ENCODE data around the gene PTGES3L.
A peak's percentile ranks its signal among the peaks of the same experiment; 100 is the strongest.
"Not testable (repeated sequence)": the region's sequence is repeated elsewhere in the genome, so short reads cannot be mapped to it uniquely, and the experiment has no call there.

The PTGES3L gene

DNA sequence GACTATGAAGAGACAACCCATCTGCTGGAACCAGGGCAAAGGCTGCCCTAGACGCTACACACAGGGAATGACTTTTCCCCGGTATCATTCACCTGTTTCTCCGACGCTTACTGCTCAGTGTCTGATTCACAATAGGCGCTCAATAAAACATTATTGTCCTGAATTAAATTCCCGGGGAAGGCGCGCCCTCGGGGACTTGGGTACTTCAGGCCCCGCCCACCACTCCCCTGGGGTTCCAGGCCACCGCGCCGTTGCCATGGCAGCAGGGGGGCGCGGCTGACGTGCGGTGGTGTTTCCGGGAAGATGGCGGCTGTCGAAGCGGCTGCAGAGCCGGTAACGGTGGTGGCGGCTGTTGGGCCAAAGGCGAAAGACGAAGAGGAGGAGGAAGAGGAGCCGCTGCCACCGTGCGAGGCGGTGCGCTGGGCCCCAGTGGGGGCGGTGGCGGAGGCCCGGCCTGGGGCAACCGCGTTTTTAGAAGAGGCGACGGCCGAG lies 440 bp upstream of the PTGES3L start, which contains the start of gene RUNDC1:
RUNDC1 (plus strand) TSS at position 292 of the 492 bp plus-strand sequence; CDS start at position 304, 12 bp downstream.
- DNase-seq: peak; percentile 91

DNA sequence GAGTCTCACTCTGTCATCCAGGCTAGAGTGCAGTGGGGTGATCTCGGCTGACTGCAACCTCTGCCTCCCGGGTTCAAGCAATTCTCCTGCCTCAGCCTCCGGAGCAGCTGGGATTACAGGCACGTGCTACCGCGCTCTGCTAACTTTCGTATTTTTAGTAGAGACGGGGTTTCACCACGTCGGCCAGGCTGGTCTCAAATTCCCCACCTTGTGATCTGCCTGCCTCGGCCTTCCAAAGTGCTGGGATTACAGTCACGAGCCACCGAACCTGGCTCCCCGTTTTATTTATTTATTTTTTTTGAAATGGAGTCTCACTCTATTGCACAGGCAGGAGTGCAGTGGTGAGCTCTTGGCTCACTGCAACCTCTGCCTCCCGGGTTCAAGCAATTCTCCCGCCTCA lies 4.2 kb downstream of the PTGES3L start:
- DNase-seq: not testable (repeated sequence)

DNA sequence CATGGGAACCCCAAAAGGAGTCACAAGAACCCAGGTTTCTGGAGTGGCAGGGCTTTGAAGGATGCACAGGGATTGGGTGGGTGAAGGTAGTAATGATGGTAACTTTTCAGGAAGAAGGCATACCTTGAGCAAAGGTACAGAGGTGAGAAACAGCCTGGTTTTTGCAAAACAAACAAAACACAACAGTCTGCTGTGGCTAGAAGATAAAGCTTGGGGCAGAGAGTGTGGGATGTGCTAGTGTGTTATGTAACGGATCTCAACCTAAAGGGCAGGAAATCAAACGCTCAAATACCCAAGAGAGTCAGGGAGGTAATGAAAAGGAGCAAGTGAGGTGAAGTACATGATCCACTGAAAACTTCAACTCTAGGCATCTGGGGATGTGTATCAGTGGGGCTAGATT lies 4.6 kb downstream of the PTGES3L start:
- DNase-seq: no peak

DNA sequence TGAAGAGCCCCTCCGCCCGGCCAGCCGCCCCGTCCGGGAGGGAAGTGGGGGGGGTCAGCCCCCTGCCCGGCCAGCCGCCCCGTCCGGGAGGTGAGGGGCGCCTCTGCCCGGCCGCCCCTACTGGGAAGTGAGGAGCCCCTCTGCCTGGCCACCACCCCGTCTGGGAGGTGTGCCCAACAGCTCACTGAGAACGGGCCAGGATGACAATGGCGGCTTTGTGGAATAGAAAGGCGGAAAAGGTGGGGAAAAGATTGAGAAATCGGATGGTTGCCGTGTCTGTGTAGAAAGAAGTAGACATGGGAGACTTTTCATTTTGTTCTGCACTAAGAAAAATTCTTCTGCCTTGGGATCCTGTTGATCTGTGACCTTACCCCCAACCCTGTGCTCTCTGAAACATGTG lies 6.6 kb downstream of the PTGES3L start:
- not testable (repeated sequence) for DNase-seq

DNA sequence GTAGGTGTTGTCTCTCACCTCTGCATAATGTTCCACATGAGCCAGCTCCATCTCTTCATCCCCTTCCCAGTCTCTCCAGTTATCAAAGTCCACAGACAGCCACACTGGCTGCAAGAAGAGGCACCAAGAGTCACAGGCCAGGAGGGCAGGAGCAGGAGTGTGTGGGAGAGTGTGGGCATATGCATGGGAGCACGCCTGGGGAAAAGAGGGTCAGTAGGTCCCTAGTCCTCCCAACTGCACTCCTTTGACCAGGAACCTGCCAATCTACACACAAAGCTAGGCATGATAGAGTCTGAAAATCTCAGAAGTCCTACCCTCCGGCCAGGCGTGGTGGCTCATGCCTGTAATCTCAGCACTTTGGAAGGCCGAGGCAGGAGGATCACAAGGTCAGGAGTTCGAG lies 8.3 kb downstream of the PTGES3L start:
- DNase-seq: no peak

DNA sequence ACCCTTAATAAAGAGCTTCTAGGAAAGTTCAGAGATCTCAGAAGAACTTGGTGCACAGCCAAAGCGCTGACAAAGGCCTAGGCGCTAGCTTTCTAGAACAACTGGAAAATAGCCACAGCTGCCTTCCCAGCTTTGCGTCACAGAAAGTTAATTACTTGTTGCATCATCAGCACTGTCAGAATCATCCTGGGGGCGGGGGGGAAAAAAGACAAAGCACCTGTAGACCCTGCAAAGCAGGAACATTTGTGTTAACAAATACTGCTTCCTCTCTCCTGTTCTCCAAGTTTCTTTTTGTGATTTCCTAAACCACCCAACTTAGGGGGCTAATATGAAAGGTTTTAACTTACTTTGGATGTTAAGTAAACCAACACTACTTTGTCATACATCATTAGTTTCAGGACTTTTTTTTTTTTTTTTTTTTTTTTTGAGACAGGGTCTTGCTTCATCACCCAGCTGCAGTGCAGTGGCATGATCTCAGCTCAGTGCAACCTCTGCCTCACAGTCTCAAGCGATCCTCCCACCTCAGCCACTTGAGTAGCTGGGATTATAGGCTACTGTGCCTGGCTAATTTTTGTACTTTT lies 10.8 kb downstream of the PTGES3L start:
- no peak for DNase-seq

DNA sequence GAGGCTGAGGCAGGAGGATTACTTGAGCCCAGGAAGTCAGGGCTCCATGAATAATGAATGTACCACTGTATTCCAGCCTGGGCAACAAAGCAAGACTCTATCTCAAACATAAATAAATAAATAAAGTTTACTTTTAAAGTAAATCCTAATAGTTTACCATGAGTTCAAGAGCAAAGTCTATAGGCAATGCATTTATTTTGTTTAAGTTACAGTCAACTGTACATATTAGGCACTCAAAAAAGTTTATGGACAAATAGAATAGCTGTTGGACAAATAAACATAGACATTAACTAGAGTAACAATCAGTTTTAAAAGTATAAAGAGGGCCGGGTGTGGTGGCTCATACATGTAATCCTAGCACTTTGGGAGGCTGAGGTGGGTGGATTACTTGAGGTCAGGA lies 12.0 kb downstream of the PTGES3L start:
- DNase-seq: no peak

DNA sequence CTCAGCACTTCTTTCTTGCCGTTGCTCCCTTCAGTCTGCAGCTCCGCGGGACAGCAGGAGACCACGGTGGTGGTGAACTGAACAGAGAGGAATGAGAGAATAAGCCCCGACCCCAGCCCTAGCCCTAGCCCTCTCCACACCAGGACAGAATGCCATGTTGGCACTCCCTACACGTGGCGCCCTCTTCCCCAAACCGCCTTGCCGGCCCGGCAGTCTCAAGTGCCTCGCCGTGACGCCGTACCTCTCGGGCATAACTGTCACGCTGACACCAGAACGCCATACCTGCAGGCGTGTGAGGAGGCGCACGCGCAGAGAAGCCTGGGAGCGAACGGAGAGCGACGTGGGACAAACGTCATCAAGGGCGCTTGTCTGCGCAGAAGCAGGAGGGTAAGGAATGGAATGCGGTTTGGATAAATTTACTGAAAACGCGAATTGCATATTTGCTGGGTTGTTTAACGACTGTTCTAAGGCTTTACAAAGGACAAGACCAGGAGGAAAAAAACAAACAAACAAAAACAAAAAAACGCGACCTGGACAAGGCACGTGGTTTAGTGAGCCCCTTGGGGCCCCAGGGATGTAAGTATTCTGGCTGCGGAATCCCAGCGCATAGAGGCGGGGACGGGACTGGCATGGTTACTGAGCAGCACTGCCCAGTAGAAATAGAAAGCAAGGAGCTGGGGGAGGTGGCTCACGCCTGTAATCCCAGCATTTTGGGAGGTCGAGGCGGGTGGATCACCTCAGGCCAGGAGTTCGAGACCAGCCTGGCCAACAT lies 15.5 kb downstream of the PTGES3L start, which contains the start of gene AARSD1:
AARSD1 (minus strand) TSS at position 294 of the 772 bp plus-strand sequence; CDS start at position 280, 14 bp downstream.
- DNase-seq: peak; percentile 93

DNA sequence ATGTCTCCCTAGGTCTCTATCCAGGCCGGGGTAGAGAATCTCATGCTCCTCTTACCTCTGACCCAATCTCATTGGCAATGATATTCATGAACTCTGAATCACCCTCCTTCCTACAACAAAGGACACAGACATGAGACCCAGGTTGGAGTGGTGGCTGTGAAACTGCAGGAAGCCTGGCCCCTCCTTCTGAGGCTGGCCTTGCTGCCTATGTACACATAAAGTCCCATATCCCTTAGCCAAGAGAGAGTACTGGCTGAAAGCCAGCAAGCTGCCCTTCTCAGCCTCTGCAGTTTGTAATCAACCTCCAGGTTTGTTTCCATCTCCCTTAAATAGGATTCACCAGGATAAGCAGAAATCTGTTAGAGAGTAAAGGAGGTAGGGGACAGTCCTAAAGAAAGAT lies 26.2 kb downstream of the PTGES3L start:
- no peak for DNase-seq

DNA sequence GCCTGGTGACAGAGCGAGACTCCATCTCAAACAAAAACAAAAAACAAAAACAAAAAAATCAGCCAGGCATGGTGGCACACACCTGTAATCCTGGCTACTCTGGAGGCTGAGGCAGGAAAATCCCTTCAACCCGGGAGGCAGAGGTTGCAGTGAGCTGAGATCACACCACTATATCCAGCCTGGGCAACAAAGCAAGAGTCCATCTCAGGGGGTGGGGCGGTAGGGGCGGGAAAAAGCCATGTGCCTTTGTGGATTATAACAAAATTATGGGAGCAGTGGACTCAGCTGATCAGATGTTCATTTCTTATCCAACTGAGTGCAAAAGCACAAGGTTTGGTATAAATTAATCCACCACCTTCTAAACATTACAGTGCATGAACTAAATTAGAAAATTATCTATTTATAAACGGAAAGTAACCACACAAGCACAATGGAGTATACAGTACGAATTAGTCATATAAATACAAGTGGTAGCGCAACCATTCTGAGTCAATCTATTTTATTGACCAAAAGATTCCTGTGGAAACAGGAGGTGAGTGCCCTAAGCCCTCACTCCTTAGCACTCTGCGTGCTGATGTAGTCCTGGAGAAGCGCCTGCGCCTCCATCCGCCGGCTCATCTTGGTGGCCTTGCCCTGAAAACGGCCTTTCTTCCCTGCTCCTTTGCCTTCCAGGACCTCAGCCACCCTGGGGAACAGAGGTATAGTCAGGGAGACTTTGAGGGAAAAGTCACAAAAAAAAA lies 29.7 kb downstream of the PTGES3L start:
- no peak for DNase-seq

DNA sequence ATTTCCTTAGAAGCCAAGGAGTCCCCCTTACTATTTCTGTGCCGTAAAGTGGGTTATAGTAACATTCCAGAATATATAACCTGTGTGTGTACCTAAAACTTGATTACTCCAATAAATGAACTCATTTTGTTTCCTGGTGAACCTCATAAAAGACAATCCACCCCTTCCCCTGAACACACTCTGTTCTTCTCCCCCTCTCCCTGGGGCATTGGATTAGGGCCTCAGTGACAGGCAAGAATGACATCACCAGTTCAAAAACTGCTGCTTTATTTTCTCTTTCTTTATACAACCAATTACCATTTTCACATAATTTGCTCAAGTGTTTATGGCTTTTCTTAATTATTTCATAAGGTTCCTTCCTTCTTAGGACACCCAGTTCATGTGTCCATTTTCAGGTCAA lies 33.1 kb downstream of the PTGES3L start:
- no peak for DNase-seq

DNA sequence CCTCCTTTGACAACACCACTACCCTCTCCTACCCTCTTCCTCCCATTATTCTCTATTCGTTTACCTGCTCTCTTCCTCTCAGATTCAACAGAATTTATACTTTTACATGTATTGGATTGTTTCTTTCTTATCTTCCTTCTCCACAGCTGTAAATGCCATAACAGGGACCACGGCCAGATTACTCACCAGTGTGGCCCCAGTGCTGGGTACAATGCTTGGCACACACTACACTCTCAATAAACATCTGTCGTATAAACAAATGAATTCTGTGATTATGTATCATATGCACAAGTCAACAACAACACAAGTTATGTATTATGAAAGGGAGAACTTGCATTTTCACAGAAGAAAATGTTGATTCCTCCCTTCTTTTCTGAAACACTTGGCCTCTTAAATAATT lies 35.7 kb downstream of the PTGES3L start:
- DNase-seq: no peak

DNA sequence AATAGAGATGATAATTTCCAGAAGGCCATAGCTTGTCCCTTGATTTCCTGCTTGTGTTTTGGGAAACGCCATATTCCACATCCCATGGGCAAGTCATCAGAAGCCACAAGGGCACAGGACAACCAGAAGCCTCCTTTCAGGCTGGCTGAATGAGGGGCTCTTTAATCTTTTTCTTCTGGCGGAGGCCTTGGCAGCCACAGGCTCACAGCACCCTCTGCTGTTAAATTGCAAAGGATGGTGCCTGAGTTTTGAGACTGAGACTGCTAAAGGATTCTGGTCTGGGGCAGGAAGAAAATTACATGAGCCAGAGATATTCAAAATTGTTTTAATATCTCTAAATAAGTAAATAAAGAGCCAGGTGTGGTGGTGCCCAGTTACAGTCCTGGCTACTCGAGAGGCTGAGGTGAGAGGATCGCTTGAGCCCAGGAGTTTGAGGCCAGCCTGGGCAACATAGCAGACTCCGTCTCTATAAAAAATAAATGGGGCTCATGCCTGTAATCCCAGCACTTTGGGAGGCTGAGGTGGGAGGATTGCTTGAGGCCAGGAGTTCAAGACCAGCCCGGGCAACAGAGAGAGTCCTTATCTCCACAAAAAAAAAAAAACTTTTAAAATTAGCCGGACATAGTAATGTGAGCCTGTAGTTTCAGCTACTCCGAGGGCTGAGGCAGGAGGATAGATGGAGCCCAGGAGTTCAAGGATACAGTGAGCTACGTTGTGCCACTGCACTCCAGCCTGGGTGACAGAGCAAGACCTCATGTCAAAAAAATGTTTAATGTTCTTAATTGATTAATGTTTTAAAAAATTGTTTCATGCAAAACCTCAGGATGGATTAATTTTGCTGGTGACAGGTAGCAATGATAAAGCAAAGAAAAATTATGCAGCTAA lies 41.9 kb downstream of the PTGES3L start:
- peak; percentile 5 for DNase-seq

DNA sequence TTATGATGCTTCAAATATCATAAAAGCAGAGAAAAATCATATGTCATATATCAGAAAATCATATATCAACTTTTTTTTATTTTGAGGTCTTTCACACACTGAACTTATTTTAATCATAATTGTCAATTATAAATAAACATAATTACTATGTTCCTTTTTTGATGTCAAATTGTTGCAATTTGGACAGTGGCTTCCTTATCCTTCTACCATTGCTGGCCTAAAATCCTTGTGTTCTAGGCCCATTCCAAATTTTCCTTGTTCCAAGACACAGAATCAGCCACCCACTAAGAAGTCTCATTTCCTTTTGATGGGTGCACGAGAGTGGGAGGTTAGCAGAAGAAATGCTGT lies 50.4 kb downstream of the PTGES3L start:
- DNase-seq: no peak

DNA sequence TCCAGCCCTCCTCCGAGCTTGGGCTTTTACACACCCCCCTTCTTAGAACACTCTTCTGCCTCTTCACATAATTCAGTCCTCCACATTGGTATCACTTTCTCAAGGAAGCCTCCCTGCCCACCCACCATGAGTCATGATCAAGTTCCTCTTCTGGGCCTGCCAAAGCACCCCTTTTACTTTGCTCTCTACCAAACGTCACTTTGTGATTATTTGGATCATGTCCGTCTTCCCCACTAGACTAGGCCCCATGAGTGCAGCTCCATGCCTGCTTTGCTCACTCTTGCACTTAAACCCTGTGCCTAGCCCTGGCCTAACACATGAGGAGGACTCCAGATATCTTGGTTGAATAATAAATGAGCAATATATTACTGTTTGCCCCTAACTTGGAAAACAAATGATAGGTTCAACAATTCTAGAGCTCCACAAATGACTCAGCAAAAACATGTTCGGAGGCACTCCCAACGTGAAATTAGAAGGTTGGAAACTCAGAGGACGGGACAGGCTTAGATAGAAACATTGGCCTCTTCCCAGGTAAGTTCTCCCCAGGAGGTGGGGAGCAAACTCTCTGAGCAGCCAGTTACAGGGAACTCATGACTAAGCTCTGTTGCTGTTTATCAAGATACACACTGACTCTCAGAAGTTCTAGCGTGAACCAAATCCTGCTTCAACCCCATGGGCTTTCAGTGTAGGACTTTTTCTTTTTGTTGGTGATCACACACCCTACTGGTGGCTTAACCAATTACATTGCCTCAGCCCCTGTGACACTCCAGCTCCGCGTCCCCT lies 51.0 kb downstream of the PTGES3L start:
- peak; percentile 15 for DNase-seq

DNA sequence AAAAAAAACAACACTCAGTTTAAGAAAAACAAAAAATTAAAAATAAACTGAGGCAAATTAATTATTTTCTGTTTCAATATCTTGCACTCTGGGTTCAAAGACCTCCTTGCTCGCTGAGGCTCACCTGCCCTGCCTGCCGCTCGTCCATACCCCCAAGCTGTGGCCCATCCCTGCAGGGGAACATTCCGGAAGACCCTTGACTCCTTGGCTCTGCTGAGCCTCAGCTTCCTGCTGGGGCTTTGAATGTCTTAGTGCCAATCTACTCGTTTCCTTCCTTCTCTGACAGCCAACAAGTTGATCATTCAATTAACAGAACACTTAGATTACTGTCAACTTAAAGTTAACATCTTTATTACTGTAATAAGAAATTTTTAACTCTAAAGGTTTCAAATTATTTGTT lies 55.0 kb downstream of the PTGES3L start:
- DNase-seq: no peak

DNA sequence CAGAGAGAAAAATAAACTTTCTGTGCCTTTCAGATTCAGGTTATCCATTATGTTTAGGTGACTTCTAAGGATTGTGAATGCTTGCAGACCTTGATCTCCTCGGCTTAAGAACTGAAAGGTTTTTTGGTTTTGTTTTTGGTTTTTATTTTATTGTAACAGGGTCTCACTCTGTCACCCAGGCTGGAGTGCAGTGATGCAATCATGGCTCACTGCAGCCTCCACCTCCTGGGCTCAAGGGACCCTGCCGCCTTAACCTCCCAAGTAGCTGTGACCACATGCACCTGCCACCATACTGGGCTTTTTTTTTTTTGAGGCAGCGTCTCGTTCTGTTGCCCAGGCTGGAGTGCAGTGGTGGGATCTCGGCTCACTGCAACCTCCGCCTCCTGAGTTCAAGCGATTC lies 56.4 kb downstream of the PTGES3L start:
- DNase-seq: not testable (repeated sequence)

DNA sequence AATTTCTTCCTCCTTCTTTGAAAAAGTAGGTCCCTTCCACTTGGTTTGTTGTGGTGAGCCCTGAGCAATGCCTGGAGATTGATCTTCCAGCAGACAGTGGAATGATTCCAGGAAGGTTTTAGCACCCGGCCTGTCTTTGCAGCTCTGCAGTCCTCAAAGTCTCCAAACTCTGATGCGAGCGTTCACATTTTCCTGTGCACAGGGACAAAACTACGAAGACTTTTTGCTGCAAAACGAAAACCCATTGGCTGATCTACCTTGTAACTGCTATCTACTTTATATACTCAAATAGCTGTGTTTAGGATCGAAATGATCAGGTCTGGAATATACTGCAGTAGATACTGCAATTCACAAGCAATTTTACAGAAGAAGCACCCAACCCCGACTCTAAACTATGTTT lies 57.6 kb downstream of the PTGES3L start:
- no peak for DNase-seq

DNA sequence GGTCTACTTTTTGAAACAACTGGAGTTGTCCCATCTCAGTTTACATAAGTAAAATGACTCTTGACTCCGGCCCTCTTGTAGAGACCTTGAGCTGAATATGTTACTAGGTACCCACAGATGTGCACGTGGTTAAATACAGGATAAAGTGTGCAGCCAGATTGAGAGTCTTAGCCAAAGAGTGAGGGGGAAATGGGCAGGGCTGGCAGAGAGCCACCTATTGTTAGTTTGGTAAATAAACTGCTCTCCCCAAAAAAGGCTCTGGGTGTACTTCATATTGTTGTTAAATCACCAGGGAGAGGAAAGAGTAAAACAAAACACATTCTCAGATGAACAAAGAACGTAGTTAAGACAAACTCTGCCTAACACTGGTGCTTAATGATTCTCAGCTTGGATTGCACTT lies 59.0 kb downstream of the PTGES3L start:
- no peak for DNase-seq

DNA sequence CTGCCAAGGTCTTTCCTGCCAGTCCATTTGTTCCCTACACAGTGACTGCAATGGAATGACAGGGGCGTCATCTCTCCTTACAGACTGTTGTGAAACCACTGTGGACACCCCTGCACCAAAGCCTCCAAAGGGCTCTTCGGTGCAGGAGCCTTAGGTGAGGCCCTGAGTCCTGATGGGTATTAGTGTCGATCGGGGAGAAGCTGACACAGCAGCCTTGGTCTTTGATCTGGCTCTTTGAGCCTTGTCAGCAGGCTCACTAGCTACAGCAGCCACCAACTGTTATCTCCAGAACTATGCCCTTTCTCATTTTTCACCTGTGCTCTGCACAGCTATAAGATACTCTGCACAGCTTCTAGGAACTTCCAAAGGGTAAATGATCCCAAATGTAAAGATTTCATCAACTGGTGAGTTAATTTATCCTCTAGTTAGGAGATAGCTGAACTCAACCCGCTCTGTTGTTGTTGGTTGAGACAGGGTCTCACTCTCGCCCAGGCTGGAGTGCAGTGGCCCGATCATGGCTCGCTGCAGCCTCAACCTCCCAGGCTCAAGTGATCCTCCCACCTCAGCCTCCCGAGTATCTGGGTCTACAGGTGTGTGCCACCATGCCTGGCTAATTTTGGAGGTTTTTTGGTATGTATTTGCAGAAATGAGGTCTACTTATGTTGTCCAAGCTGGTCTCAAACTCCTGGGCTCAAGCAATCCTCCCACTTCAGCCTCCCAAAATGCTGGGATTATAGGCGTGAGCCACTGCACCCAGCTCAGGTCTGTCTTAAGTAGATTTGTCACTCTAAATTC lies 59.6 kb downstream of the PTGES3L start:
- DNase-seq: no peak

DNA sequence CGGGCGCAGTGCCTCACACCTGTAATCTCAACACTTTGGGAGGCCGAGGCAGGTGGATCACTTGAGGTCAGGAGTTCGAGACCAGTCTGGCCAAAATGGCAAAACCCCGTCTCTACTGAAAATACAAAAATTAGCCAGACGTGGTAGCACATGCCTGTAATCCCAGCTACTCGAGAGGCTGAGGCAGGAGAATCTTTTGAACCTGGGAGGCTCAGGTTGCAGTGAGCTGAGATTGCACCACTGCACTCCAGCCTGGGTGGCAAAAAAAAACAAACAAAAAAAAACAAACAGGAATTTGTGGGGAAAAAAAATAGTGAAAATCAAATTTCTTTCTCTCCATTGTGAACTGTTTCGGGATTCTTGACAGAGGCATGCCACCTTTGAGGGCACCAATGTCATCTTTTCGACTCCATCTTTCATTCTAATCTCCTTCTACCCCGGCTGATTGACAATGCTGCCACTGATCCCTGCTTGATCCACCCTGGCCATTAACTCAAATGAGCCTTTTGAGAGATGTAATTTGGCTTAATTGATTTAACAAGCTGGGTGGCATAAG lies 60.3 kb downstream of the PTGES3L start:
- not testable (repeated sequence) for DNase-seq
